ENCODE results near the gene ATP9A. TPM values are rescaled to one million over a fixed set of nuclear protein-coding genes. Genes with fewer than 3 reads are reported as not detected.
"Not testable (repeated sequence)": the region's sequence is repeated elsewhere in the genome, so short reads cannot be mapped to it uniquely, and the experiment has no call there.

The ATP9A gene
- total RNA-seq, 1 experiment from 2014 or later = 20.6 TPM

- DNase-seq (ENCODE audit: low read depth) = peak; percentile 24
Observed at GRCh38 chr20:51574248-51575033, 193.7 kb downstream of the ATP9A start.

DNA sequence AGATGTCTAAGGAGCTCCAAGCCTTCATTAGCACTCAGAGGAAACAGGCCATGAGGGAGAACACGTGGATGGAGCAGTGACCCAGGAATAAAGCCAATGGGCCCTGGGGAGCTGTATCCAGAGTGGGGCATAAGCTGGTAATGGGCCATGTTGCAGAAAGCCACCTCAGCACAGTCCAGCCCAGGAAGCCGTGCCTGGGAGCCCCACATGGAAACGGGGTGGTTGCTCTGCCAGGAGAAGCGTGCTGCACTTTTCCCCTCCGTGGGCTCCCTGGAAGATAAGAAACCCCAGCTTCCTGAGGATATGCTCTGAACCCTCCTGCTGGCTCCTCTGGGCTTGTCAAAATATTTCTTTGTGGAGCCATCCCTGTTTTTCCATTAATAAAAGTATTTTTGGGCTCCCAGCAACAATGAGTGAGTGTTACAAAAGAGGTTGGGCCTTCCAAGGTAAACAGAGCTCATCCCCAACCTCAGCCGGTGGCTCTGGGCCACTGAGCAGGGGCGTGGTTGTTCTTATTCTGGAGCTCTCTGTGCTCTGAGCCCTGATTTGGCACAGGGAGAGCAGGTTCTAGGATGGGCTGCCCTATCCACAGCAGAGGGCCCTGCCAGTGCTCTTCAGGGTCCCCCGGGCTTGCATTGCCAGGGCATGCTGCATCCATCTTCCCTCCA is 194.5 kb downstream of the ATP9A start:
- DNase-seq (ENCODE audit: low read depth) = no peak

- no peak for DNase-seq (ENCODE audit: low read depth)
Observed at GRCh38 chr20:51571460-51571794, 196.8 kb downstream of the ATP9A start.

GRCh38 chr20:51570739-51571459 is 197.3 kb downstream of the ATP9A start:
- DNase-seq (ENCODE audit: low read depth) = no peak

DNA sequence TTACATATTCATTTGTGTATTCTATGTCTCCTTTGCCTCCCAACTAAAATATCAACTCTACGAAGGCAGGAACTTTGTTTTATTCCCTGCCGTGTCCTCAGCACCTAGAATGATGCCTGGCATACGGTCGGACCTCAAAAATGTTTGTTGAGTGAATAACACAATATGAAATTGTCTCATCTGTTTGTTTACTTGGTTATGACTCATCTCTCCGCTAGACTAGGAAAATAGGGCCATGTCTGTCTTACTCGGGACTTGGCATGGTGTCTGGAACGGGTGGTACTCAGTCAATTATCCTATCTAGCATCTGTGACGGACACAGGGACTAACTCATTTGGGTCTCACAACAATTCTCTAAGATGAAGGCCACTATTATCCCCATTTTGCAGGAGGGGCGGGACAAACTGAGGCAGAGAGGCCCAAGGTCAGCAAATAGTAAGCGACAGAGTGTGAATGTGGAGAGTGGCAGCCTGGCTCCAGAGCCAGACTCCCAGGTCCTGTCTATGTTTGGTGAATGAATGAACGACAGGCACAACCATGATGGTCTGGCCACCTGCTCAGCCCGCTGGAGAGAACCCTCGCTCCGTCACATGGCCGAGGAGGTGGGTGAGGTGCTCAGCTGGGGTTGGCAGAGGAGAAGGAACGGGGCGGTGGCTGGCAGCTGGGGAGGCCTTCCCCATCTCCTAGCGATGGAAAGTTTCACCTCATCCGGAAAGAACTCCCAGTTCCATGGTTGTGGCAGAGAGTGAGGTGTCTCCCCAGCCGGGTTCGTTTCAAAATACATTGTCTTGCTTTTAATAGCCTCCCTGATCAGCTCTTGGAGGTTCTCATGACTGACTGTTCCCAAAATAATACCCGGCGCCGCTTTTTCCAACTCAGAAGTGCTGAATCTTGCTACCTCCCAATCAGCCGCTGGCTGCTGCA is 198.1 kb downstream of the ATP9A start:
- DNase-seq (ENCODE audit: low read depth) = peak; percentile 48

DNA sequence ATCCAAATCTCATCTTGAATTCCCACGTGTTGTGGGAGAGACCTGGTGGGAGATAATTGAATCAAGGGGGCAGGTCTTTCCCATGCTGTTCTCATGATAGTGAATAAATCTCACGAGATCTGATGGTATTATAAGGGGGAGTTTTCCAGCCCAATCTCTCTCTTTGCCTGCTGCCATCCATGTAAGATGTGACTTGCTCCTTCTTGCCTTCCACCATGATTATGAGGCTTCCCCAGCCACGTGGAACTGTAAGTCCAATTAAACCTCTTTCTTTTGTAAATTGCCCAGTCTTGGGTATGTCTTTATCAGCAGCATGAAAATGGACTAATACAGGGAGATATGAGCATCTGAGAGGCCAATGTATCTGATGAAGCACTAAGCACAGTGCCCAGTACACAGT is 199.7 kb downstream of the ATP9A start:
- not testable (repeated sequence) for DNase-seq (ENCODE audit: low read depth)

GRCh38 chr20:51567622-51568021 is 200.6 kb downstream of the ATP9A start:
- DNase-seq (ENCODE audit: low read depth) = no peak

- DNase-seq (ENCODE audit: low read depth) = no peak
Observed at GRCh38 chr20:51566594-51566993, 201.6 kb downstream of the ATP9A start.

DNA sequence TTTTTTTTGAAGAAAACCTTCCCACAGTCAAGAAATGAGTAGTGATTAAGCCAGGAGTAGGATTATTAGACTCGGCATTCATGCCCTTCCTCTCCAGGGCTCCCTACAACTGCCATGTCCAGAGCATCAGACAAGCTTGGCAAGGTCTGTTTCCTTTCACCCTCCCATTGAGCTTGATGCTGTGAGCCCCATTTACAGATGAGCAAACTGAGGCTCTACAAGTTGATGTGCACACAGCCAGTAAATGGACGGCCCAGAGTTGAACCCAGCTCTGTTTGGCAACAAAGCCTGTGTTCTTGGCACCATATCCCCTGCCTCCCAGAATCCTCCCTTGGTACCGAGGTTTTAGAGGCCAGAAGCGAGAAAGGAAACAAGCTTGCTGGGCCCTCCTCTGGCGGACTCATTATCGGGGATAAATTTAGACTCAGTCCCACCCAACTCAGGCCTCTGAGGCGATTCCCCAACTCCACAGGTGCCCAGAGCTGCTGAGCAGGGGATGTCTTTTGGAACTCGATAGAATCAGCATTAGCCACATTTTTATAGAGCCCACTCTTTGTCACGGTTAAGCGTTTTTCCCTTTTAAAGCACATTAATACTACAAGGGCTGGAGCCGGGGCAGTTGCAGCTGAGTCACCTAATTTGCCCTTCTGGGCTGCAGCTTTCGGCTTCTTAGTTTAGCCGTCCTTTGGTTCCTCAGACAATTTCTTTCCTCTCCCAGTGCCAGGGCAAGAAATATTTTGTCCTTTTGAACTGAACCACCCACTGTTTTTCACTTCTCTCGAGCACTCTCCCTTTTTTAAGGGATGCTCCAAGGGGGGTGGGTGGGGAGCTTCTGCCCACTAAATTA is 202.7 kb downstream of the ATP9A start:
- DNase-seq (ENCODE audit: low read depth) = peak; percentile 86

DNA sequence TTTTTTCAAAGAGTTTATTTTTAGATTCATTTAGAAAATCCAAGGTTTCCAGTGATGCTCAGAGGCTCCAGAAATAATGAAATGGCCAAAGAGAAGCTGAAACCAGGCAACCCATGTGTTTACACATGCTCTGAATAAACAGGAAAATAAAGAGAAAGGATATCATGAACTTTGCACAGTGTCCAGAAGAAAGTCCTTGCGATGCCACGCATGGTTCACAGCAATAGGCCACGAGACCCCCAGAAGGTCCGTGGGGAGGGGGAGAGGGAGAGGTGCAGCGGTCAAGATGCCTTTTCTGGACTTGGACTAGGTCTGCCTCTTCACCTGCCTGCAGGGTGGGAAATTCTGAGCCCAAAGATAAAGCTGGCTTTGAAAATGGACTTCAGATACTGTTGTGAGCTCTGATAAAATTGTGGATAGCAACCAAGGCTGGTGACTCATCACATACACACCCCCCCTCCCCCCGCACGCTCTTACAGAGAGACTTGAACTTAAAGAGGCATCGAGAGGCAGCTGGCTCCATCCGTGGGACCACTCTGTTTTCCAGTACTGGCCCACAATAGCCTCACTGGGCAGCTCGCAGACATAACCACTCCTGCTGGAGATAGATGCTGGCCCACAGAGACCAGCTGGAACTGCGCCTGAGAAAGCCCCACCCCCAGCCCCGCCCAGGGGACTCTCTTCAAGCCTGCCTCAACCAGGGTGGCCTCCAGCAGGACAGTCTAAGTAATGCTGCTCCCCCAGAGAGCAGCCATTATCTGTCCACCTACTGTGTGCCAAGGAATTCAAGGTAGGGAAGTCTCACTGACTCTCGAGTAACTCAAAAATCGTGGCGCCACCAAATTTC is 204.5 kb downstream of the ATP9A start:
- DNase-seq (ENCODE audit: low read depth) = peak; percentile 96

GRCh38 chr20:51563174-51563485 is 205.1 kb downstream of the ATP9A start:
- DNase-seq (ENCODE audit: low read depth) = no peak

GRCh38 chr20:51562332-51563173 is 205.6 kb downstream of the ATP9A start:
- peak; percentile 99 for DNase-seq (ENCODE audit: low read depth)

- DNase-seq (ENCODE audit: low read depth) = no peak
Observed at GRCh38 chr20:51562027-51562331, 206.2 kb downstream of the ATP9A start.

GRCh38 chr20:51560550-51561307 is 207.5 kb downstream of the ATP9A start:
- peak; percentile 47 for DNase-seq (ENCODE audit: low read depth)

DNA sequence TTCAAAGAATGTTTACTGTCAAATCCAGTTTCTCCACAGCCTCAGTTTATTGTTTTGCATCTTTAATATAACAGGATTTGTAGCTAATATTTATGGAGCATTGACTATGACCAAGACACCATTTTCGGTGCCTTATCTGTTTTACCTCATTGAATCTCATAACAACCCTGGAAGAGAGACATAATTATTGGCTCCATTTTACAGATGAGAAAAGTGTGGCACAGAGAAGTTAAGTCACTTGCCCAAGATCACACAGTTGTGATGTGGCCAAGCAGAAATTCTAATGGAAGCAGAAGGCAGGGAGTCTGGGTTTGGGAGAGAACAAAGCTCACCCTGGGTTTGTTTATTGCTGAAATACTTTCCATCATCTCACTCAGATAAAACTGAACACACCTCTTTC is 208.1 kb downstream of the ATP9A start:
- DNase-seq (ENCODE audit: low read depth) = no peak

- peak; percentile 87 for DNase-seq (ENCODE audit: low read depth)
Observed at GRCh38 chr20:51554538-51555165, 213.5 kb downstream of the ATP9A start.

GRCh38 chr20:51553897-51554486 is 214.2 kb downstream of the ATP9A start:
- DNase-seq (ENCODE audit: low read depth) = no peak

- no peak for DNase-seq (ENCODE audit: low read depth)
Observed at GRCh38 chr20:51551186-51551585, 217.0 kb downstream of the ATP9A start.

Measured in M059J (cell line).